Activated CD4-positive, alpha-beta T cell treated with anti-CD3 and anti-CD28 coated beads, Interleukin-2, Interleukin-6, amounts not matched to agents 100 ng/mL and 50 ng/mL, durations not matched to agents 16 hours and 8 hours (primary cell): Measurements from ENCODE around the gene ZBTB46.
"Not testable (repeated sequence)": the region's sequence is repeated elsewhere in the genome, so short reads cannot be mapped to it uniquely, and the experiment has no call there.

Source experiments
- DNase-seq: peaks from one replicate; pipeline ENCODE4 v3.0.0-alpha.2; 2020

The ZBTB46 gene

DNA sequence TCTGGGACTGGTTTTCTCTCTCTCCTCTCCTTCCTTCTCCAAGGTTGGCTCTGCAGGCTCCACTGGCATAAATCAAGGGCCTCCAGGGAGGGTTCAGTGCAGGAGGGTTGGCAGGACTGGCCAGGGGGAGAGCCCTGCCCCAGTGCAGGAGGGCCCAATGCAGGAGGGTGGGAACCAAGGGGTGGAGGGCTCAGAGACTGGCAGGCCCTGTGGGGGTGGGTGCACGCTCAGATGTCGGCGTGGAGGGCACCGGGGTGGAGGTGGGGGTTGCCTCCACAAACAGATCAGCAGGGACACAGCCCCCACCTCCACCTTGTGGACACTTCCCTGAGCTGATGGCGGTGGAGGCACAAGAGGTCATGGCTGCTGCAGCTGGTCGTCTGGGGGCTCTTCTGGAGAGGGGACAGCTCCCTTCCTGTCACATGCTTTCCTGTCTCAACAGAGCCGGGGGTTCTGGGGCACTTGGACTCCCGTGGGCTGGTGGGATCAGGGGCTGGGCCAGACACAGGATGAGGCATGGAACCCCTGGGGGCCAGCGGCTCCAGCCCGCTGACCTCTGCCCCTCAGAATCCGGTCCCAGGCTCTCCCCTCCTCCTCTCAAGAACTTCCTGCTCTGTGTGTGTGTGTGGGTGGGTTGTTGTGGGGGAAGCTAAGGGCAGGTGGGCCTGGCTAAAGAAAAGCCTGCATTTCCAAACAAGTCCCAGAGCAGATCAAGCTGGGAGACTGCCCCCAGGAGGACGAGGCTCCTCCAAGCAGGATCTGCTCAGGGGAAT is 27.5 kb upstream of the ZBTB46 start:
- no peak for DNase-seq

DNA sequence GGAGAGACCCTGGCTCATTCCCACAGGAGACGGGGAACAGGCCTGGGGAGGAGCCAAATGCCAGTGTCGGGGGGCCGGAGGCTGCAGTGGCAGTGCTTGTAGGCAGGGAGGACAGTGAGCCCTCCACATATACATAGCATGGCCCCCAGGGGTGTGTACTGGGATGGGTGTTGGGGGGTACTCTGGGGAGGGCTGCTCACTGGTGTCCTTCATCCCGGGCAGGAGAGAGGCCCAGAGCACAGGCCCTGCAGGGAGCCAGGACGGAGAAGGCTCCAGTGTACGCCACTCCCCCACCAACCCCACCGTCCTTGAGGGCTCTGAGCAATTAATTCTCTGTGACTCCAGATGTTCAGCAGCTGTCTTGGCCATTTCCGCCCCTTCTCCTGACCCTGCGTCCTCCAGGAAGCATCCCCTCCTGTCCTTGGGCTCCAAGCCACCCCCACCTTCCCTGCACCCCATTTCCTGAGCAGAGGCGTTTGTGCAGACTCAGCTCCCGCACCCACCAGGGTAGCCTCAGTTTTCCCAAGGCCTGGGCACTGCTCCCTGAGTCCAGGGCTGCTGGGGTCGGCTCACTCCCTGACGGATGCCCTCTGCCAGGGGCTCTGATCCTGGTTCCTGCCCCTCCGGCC is 26.8 kb upstream of the ZBTB46 start:
- no peak for DNase-seq

DNA sequence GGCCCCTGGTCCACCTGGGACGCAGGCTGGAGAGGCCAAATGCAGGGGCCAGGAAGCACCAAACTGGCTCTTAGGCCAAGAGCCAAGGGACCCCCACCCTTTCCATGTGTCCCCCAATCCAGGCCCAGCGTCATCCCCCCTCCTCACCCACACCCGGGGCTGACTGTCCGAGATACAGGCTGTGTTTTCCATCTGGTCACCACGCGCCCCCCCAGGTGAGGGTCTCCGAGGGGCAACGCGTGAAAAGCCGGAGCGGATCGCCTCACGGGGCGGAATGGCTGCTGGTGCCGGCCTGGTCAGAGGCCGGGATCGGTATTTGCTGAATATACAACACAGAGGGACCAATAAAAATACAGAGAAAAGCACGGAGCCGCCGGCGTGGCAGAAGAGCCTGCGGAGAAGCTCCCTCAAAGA is 25.0 kb upstream of the ZBTB46 start:
- no peak for DNase-seq

DNA sequence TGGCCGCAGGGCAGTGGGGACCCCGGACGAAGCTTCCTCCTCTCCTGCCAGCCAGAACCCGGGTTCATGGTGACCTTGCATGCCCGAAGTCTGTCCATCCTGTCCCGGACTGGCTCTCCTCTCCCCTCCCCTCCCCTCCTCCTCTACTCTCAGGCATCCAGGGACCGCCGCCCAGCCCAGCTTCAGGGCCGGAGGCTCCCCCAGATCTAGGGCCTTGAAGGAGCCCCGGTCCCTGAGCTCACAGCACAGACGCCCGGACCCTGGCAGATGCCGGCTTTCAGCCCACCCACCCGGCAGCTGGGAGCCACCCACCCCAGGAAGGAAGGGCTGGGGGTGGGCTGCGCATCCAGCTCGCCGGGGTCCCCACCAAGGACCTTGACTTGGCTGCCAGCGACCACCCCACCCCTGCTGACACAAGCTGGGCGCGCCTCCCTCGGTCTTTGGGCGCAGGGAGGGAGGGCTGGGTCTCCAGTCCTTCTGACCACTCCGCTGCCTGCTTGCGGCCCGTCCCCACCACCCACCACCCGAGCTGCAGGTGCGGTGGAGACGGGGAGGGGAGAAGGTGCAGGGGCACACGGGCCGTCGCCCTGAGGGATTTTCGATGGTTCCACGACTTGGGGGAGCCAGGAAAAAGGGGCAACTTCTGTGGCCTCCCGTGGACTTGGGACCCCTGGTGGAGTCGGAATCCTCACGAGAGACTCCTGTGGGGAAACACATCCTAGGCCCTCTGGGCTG is 24.5 kb upstream of the ZBTB46 start:
- no peak for DNase-seq

DNA sequence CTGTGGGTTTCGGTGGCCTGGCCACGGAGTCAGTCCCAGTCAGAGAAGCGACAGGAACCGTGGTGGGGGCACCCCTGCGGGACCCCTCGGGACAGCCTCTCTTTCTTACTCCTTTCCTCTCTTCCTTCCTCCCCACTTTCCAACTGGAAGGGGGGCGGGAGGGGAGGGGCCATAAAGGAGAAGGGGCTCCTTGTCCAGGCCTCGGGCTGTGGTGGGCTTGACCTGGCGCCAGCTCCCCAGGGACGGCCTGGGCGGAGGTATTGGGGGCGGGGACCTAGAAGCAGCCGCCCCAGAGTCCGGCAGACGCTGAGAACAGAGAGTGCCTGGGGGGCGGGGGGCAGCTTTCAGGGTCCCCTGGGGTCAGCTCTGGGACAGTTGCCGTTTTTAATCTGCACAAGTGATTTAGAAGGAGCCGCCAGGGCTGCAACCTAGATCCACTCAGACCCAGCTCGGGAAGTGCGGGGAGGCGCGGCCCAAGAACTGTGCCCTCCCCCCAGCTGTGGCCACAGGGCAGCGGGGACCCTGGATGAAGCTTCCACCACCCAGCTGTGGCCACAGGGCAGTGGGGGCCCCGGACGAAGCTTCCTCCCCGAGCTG is 23.8 kb upstream of the ZBTB46 start:
- DNase-seq: no peak

DNA sequence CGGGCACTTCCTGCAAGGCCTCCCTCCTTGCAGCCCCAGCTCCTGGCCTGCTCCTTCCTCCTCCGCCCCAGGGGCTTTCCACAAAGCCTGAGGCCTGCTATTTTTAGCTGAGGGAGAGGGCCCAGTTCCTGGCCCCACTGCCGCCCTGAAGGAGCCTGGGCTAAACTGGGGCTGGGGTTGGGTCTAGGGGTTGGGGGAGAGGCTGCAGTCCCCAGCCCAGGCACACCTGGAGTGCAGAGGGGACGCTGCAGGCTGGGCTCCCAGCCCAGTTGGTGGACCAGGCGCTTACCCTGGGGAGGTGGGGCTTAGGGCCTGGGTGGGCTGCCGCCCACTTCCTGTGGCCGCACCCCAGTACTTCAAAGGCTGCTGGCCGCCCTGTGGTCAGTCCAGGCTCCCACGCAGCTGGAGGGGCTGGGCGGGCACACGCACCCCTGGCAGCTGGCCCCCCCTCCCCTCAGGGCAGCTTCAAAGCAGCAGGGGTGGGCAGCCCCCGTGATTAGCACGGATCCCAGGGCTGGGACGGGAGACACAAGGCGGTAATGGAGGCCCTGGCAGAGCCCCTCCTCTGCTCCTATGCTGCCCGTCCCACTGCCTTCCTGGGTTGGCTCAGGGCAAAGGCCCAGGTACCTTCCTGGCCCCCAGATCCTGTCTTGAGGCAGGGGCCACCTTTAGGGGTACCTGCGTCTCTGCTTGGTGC is 23.2 kb upstream of the ZBTB46 start:
- no peak for DNase-seq

DNA sequence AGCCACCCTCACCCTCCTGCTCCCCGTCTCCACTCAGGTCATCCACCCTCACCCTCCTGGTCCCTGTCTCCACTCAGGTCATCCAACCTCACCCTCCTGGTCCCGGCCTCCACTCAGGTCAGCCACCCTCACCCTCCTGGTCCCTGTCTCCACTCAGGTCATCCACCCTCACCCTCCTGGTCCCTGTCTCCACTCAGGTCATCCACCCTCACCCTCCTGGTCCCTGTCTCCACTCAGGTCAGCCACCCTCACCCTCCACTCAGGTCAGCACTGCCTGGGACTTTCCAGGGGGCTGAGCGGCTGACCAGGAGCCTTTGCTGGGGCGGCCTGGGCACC is 22.6 kb upstream of the ZBTB46 start:
- DNase-seq: not testable (repeated sequence)

DNA sequence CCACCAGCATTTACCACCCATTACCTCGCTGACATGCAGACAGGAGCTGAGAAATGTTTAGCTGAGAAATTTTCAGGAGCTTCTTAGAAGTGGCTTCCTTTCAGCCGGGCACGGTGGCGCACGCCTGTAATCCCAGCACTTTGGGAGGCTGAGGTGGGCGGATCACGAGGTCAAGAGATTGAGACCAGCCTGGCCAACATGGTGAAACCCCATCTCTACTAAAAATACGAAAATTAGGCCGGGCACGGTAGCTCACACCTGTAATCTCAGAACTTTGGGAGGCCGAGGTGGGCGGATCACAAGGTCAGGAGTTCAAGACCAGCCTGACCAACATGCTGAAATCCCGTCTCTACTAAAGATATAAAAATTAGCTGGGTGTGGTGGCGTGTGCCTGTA is 20.5 kb upstream of the ZBTB46 start:
- not testable (repeated sequence) for DNase-seq

DNA sequence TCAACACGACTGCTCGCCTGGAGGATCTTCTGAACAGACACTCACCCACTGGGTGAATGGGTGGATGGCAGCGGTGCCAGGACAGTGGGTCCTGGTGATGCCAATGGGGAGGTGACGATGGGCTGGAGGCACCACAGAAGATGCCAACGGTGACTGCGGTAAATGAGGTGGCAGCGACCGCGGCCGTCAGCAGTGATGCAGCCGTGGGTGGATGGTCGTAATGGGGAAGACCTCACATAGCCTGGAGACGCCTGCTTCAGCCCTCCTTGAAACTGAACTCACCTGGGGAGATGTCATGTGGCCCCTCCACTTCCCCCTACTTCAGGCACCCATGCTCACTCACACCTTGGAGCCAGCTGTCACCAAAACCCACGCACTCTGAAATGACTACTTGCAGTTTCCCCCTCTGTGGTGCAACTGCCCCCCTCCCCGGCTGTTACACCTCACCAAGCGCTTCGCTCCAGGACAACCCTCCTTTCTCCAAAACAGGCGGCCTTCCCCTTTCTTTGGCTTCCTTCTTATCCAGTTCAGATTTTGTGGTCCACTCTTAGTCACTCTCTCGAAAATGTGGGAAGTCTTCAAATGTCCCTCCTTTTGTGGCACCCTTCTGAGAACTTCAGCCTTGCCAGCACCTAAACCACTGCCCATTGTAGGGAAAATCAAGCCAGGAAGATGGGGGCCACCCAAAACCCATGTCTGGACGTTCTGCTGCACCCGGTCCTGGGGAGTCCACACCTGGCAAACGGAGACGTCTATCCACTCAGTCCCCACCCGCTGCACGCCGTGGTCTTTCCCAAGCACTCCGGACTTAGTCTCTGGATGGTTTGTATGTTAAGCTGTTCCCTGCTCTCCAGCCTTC is 19.9 kb upstream of the ZBTB46 start:
- DNase-seq: peak; percentile 38

DNA sequence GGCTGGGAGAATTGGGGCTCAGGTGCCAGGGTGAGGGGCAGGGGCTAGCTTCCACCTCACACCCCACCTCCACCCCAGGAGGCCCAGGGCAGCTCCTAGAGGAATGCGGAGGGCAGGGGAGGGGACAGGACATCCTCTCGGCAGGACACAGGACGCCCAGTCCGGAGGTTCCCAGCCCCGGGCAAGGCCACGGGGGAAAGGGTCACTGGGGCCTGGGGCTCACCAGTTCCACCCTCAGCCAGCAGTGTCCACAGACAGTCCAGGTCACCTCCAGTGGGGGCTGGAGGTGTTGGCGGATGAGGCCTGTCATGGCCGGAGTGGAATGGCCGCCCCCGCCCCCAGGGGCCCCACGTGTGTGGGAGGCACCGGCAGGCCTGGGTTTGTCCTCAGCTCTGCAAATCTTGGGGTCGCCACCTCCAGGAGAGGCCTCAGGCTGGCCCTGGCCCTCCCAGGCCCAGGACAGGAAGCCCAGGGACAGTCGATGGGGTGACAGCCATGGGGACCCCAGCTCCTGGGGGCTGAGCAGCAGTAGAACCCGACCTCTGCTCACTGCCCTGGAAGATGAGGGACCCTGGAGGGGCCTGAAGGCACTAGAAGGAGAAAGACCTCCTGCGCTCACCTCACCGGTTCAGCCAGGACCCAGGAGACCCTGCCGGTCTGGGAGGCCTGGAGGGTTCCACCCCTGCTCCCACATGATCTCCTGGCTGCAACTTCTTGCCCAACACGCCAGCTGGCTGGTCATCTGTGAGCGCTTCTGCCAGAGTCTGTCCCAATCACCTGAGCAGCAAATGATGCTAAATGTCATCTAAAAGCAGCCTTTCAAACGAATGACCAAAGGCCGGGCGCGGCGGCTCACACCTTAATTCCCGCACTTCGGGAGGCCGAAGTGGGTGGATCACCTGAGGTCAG is 17.2 kb upstream of the ZBTB46 start:
- DNase-seq: no peak

DNA sequence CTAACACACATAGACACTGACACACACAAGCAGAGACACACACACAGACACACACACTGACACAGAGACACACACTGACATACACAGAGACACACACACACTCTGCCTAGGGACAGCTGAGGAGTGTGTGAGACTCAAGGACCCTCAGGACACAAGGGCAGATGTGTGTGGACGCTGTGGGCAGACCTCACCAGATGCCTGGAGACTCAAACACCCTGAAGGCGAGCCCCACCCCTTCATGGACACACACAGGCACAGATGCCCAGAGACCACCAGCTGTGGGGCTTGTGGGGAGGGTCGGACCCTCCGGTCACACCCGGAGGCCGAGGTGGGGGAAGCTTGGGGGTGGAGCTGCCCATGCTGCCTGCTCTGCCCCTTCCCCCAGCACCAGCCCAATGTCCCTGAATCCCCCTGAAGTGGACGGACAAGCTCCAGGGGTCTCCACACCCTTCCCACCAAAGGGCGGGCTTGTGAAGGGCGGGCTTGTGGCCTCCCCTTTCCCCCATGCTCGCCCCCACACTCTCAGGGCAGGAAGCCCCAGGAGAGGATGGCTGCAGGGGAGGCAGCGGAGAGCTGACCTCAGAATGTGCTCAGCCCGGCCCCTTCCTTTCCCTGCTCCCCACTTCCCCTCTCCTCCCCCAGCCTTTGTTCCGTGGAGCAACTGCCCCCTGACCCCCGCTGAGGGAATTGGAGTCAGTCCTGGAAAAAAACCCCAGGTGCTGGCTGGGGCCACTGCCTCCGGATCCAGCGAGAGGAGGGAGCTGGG is 16.4 kb upstream of the ZBTB46 start:
- DNase-seq: no peak

DNA sequence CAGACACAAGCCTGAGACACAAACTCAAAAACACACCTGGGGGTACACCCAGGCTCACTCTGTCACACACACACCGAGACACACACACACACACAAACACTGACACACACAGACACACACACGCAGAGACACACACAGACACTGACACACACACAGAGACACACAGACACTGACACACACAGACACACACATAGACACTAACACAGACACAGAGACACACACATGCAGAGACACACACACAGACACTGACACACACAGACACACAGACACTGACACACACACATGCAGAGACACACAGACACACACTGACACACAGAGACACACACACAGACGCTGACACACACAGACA is 15.8 kb upstream of the ZBTB46 start:
- no peak for DNase-seq

DNA sequence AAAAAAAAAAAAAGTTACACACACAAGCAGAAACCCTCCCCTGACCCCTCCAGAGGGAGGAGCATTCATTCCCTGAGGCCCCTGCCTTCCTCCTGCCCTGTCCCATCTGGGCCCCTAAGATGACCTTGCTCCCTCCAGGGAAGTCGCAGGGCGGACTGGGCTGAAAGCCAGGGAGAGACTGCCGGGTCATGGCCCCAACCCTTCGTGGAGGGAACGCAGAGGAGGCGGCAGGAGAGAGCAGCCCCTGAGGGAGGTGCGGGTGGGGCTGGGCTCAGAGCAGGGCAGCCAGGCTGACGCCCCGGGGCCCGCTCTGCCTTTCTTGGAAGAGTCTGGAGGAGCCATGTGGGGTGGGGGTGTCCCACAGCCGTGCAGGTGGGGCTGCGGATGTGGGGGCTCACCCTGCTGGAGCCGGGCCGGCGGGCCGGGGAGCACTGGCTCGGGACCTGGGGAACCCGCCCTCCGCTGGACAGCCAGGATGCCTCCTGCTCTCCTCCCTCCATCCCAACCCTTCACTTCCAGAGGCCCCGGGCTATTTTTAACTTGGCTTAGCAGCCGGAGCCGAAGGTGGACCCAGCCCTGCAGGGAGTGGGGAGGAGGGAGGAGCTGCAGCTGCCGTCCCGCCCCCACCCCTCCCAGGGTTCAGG is 15.2 kb upstream of the ZBTB46 start:
- DNase-seq: no peak

DNA sequence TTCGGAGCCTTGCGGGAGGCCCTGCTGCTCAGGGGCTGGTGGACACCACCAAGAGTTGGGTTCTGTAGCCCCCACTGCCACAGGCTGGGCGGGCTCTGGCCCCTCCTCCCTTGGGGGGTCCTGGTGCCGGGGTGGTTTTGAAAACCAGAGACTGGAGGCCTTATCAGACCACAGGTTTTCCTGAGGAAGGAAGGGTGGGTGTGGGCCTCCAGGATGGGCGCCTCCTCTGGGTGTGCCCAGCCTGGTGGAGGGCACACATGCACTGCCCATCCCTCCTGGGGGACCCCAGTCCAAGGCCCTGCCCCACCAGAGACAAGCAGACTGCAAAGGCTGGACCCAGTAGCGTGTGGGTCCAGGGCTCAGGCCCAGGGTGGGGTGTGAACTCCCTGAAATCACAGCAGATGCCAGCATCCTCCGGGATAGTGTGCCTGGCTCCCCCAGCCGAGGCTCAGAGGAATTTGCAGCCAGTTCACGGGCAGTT is 13.5 kb upstream of the ZBTB46 start:
- DNase-seq: no peak

DNA sequence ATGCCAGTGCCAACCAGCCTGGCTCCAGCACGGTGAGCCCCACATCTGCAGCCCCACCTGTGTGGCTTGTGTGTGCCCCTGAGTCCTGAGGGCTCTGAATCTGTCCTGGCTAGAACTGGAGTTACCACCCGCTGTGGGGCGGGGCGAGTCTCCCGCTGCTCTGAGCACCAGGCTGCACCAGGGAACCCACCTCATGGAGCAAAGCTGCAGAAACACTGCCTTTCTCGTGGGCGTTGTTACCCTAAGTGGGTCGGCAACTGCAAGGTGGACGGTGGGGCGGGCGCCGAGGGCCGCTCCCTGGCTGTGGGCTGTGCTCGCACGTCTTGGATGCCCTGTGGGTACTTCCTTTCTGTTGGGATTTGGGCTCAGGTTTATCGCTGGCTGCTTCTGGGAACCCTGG is 12.7 kb upstream of the ZBTB46 start:
- no peak for DNase-seq

DNA sequence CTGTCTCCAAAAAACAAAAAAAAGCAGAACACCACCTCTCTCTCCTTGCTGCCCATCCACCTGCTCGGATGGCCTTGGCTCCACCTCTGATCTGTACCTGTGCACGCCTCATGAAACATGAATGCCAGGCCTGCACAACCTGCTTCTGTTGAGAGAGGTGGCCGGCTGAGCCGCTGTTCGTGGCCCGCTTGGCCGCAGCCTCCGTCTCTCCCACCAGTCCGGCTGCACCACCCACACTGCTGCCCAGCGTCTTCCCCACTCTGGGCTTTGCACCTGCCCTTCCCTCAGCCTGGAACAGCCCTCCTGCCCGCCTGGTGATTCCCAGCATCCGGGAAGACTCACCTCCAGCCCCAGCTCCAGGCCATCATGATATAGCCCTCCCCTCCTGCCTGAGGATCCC is 12.2 kb upstream of the ZBTB46 start:
- DNase-seq: no peak

DNA sequence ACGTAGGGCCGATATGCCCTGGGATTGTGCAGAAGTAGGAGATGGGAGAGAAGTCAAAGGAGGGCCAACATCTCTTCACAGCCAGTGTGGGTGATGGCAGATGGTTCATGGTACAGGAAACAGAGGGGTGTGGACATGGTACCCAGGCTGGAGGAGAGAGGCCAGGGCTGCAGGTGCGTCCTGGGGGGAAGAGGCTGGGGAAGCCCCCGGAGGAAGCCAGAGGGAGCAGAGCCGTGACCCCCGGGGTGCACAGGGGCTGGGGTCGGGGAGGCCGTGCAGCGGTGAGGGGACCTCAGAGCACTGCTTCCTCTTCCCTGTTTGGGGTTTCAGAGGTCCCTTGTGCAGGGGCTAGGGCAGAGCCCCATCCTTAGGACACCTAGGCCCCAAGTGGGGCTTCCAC is 11.2 kb upstream of the ZBTB46 start:
- DNase-seq: no peak

DNA sequence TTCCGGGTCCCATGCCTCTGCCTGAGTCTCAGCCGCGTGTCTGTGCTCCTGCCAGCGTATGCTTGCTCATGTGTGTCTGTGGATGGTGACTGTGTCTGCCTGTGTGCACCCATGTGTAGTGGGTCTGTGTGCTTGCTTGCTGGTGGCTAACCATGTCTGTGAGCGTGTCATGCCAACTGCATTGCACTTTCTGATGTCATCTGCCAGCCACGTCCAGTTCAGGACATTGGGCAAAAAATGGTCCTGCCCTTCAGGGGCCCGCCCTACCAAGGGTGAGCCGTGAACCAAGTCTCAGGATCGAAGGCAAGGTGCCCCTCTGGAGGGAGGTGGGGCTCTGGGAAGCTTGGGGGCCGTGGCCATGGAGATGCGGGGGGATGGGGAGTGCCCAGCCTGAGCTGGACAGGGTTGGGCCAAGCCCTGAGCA is 9.4 kb upstream of the ZBTB46 start:
- no peak for DNase-seq

DNA sequence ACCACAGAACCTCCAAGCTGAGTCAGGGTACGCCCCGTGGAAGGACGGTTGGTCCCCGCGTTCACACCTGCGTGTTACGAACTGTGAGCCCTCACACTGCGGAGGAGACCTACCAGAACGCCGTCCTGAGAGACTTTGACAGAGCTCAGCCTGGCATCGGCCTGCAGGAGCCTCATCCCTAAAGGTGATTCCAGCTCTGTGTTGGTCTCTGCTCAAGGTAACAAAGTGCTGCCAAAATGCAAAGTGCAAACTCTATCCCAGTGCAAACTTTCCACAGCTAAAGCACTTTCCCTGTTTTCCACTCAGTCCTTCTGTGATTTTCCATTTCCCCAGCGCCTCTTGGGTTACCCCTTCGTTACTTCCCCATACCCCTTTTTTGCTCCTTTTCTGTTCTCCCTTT is 8.6 kb upstream of the ZBTB46 start:
- DNase-seq: no peak

DNA sequence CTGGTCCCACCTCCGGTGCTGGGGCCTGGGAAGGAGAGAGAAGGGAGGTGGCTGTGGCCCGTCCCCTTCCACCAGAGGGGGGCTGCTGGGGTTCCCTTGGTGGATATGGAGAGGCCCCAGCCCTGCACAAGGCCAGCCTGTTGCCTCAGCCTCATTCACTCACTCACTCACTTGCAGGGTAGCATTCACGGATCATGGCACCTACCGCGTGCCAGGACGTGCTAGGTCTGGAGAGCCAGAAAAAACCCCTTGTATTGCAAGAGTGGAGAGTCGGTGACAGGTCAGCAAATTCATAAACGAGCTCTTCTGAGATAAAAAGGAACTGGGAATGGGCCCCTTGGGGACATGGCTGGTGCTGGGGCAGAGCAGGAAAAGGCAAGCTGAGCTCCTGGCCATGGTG is 6.4 kb upstream of the ZBTB46 start:
- no peak for DNase-seq
